MG63 (cell line): Measurements from ENCODE around the gene CACNB1. TPM values are rescaled to one million over a fixed set of nuclear protein-coding genes. Genes with fewer than 3 reads are reported as not detected.

Experiments
- DNase-seq: peaks from one replicate; pipeline ENCODE4 v3.0.0-alpha.2; 2020
- H3K27me3 ChIP-seq: fragments of 250-450 bp; sonication (Bioruptor Pico); 2 replicates; pipeline ENCODE4 v1.5.1; 2020; ENCODE audit warnings: mild to moderate bottlenecking, moderate library complexity
- H3K36me3 ChIP-seq: fragments of 250-450 bp; sonication (Bioruptor Pico); 2 replicates; pipeline ENCODE4 v1.5.1; 2020; ENCODE audit warnings: mild to moderate bottlenecking, moderate library complexity
- H3K4me3 ChIP-seq: fragments of 250-450 bp; sonication (Bioruptor Pico); 2 replicates; pipeline ENCODE4 v1.5.1; 2020; ENCODE audit warnings: mild to moderate bottlenecking, moderate library complexity
- H3K9me3 ChIP-seq: fragments of 250-450 bp; sonication (Bioruptor Pico); 2 replicates; pipeline ENCODE4 v1.5.1; 2020; ENCODE audit warnings: mild to moderate bottlenecking, moderate library complexity
- total RNA-seq: library from RNA; depleted of rRNA; stranded (reverse); fragments of >200 nt; shearing (Covaris generic); gene quantifications from 2 replicates; pipeline ENCODE4 v1.2.3, GENCODE V29; 2014; ENCODE audit warnings: low replicate concordance

CACNB1 gene
- total RNA-seq, 1 experiment from 2014 or later: 2.4 TPM

DNA sequence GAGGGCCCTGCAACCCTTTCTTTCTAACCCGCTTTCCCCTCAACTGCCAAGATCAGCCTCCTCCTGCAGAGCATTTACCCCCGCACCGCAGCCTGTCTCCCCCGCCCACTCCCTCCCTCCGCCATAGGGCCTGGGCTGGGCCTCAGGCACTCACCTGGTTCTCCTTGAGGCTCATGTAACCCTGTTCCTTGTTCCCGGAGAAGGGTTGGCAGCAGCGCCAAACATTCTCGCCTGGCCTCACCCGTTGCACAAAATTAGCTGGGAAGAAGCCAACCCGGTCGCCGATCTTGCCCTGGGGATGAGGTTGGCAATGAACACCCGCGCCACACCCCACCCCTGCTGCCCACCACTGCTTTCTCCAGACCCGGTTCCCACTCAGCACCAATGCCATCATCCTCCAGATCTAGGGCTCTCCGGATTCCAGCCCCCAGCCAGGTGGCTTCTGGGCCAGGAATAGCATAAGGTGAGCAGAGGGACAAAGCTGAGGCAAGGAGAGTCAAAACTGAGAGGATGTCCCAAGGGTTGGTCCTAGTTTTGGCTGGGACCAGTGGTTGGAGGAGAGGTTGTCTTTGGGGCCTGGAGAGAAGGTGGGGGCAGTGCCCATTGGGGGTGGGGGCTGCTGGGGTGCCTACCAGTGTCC, 15.5 kb upstream of the CACNB1 start:
- Histone ChIP-seq H3K9me3 (no peaks in the 10 kb centered on the region), H3K4me3 (no peak overlapping the region)

DNA sequence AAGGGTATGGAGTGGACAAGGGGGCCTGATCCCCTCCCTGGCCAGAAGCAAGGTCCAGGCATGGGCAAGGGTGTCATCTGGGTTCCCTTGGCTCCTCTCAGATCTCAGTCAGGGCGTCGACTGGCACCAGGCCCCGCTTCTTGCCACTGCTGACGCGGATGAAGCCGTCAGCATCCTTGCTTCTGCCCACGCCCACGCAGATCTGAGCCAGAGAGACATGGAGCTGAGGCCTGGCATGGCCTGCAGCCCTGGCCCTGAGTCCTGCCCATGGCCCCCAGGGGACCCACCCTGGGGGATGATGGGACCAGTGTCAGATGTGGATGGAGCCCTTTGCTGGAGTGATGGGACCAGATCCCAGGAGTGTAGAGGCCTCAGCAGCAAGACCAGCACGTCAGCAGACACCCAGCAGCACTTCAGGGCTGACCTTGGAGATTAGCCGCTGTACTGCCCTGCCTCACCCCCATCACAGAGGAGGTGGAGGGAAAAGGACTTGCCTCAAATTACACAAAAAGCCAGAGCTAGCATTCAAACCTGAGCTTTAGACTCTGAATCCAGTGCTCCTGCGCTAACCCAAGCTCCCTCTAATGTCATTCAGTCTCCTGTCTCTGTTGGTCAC, 14.8 kb upstream of the CACNB1 start:
- H3K36me3 ChIP-seq: no peaks in the 10 kb centered on the region
- no peak overlapping the region for H3K4me3 ChIP-seq
- no peaks in the 10 kb centered on the region for H3K9me3 ChIP-seq
- H3K27me3 ChIP-seq: no peaks in the 10 kb centered on the region
- no peak for DNase-seq

More for the DNA sequence above, 15.5 kb upstream of the CACNB1 start:
- H3K36me3 ChIP-seq: no peaks in the 10 kb centered on the region
- no peaks in the 10 kb centered on the region for H3K27me3 ChIP-seq
- DNase-seq: no peak

DNA sequence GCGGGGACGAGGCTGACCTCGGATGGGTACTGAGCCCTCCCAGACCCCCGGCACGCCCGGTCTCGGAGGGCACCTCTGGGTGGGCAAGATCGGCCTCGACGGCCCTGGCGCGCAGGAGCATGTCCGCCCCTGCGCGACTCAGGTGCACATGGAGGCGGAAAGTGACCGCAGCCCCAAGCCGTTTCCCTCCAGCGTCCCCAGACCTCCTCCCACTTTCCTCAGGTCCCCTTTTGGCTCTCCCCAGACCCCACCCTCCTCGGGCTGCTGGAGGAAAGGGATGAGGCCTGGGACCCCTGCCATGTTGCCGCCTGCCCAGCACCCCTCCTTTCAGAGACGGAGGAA, 12.6 kb upstream of the CACNB1 start:
- Histone ChIP-seq H3K4me3 (no peak overlapping the region), H3K36me3 (peaks cover 2% of the 10 kb centered on the region), H3K9me3 (no peaks in the 10 kb centered on the region), H3K27me3 (no peaks in the 10 kb centered on the region)
- DNase-seq: no peak

DNA sequence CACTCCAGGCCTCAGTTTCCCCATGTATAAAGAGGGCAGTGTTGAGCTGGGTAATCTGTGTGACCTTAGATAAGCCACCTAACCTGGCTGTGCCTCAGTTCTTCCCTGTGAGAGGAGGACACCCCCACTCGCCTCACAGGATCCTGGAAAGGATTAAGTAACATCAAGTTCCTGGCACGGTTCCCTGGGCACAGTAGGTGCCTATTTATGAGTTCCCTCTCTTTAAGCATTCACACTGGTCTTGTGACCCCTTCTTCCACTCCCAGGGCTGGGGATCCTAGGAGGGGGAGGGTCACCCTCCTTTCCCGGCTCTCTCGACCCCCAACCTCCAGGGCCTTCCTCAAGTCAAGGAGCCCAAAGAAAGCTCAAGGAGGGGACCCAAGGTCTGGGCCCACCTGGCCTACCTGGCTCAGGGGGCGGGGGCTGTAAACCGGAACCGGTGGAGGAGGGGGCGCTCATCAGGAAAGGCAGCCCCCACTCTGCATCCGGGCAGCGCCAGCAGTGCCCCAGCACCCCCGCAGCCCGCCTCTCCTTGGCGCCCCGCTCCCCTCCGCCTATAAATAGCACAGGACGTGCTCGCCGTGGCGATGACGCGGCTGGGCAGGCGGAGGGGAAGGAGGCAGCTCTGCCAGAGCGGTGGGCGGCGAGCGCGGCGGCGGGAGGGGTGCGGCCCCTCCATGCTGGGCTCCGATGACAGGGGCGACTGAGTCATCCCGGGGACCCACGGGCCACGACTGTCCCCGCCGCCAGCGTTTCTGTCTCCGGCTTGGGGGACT, 12.0 kb upstream of the CACNB1 start:
- peak; percentile 69 for DNase-seq
- Histone ChIP-seq H3K9me3 (no peaks in the 10 kb centered on the region), H3K27me3 (no peaks in the 10 kb centered on the region), H3K36me3 (peaks cover 7% of the 10 kb centered on the region), H3K4me3 (no peak overlapping the region)

DNA sequence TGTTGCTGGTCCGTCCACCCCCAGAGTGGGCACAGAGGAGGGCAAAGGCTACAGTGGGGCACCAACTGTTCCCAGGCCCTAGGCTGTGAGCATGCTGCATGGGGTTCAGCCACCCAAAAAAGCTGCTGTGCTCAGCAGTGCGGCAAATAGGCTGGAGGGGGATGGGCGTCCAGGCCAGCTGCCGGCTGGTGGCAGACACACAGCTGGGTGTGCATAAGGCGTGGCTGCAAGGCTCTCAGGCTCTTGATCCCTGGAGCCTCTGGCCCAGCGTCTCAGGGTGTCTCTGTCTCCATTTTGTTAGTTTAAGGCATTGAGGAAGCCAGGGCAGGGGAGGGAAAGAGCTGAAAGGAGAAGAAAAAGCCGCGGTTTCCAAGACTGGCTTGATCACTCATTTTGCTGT, 11.4 kb upstream of the CACNB1 start:
- Histone ChIP-seq H3K27me3 (no peaks in the 10 kb centered on the region), H3K36me3 (peaks cover 13% of the 10 kb centered on the region), H3K9me3 (no peaks in the 10 kb centered on the region), H3K4me3 (no peak overlapping the region)
- no peak for DNase-seq

DNA sequence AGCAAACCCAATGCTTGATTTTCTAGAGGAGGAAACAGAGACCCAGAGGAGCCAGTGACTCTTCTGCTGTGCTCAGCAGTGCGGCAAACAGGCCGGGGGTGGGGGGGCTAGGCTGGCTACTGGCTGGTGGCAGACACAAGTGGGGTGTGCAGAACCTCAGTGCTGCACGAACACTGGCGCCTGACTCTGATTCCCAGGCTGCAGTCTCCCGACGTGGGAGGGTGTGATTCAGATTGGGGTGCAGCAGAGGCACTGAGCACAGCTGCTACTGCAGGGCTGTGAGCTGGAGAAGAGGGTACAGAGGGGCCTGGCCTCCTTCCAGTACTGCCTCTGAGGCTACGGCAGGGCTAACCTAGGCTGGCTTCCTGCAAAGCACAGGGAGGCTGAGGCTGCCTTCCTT, 10.7 kb upstream of the CACNB1 start:
- Histone ChIP-seq H3K36me3 (peaks cover 21% of the 10 kb centered on the region), H3K27me3 (no peaks in the 10 kb centered on the region), H3K4me3 (no peak overlapping the region), H3K9me3 (no peaks in the 10 kb centered on the region)
- DNase-seq: no peak

DNA sequence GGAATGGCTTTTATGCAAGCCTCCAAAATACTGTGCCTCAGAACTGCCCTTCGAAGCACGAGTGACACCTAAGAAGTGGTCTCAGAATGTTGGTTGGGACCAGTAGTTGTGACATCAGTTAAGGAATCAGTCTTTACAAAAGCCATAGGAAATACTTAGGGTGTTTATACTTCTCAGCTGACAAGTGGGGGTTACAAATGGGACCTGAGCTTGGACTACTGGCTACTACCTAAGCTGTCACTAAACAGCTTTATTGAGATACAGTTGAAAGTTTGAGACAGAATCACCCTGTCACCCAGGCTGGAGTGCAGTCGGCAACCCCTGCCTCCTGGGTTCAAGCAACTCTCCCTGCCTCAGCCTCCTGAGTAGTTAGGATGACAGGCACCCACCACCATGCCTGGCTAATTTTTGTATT, 7.7 kb upstream of the CACNB1 start:
- Histone ChIP-seq H3K27me3 (no peaks in the 10 kb centered on the region), H3K4me3 (no peak overlapping the region), H3K9me3 (no peaks in the 10 kb centered on the region), H3K36me3 (peaks cover 51% of the 10 kb centered on the region)
- DNase-seq: no peak

DNA sequence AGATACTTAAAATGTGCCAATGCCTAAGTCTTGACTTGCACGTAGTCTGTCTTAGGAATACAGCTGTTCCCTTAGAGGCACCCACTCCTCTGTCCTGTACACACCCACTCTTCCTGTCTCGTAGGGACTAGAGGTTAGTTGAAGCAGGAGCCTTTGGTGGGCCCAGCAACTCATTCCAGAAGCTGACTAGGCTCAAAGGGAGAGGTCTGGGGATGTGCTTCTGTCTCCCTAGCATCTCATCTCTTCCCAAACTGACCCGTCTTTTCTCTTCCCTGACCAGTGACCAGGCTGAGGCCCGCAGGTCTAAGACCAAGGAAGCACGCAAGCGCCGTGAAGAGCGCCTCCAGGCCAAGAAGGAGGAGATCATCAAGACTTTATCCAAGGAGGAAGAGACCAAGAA, 6.8 kb upstream of the CACNB1 start:
- Histone ChIP-seq H3K9me3 (no peaks in the 10 kb centered on the region), H3K4me3 (no peak overlapping the region), H3K27me3 (no peaks in the 10 kb centered on the region), H3K36me3 (peaks cover 51% of the 10 kb centered on the region)
- DNase-seq: no peak

DNA sequence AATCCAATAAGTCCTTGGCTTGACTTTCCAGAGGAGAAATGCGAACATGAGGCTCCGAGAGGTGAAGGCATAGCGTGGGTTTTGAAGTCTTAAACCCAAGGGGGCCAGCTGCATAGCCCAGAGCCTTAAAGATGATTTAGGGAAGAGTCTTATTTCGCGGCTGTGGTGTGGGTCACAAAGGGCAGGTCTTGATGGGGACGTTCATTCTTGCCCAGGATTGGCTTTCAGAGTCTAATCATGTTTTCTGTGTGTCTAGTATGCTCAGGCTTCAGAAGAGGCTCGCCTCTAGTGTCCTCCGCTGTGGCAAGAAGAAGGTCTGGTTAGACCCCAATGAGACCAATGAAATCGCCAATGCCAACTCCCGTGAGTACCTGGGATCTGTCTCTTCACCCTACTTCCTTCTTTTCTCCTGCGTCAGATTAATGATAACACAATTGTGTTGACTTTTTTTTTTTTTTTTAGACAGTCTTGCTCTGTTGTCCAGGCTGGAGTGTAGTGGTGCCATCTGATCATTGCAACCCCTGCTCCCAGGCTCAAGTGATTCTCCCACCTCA, 3.6 kb upstream of the CACNB1 start:
- H3K9me3 ChIP-seq: no peaks in the 10 kb centered on the region

DNA sequence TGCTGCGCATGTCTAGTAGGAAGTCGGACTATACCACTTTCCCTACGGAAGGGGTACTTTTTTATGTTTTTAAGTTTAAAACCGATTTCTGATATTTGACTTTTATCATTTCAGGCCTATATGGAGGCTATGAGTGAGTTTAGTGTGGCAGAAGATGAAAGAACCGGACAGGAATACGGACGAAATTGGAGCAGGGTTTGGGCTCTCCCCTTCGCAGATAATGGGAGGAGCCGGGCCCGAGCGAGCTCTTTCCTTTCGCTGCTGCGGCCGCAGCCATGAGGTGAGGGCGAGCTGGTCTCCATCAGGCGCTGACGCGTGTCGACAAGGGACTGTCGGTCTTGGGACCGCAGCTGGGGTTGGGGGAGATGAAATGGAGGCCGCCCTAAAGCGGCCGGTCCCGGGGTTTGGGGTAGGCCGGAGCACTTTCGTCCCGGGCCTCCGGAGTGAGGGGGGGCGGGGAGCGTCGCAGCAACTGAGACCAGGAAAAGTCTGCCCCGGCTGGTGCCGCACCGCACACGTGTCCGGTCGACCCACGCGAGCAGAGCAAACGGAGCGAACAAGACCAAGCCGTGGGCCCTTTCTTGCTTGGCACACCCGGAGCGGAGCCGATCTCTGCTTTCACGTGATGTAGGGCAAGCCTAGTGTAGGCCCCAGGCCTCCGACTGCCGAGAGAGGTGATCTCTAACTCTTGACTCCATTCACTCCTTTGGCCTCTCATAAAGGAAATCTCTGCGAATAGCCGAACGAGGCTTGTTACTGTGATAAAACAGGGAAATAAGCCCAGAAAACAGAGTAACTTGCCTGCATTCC, 2.8 kb upstream of the CACNB1 start, which contains the start of gene RPL19:
RPL19 (plus strand) TSS at position 214 of the 810 bp plus-strand sequence; CDS start at position 276, 62 bp downstream.
- Histone ChIP-seq H3K4me3 (peak within 1 kb of the TSS; percentile 81), H3K9me3 (no peaks in the 10 kb centered on the region), H3K36me3 (peaks cover 51% of the 10 kb centered on the region), H3K27me3 (no peaks in the 10 kb centered on the region)
- peak; percentile 74 for DNase-seq

More for the DNA sequence above, 3.6 kb upstream of the CACNB1 start:
- H3K36me3 ChIP-seq: peaks cover 51% of the 10 kb centered on the region
- no peak for DNase-seq
- H3K4me3 ChIP-seq: peak overlapping the region; percentile 81
- H3K27me3 ChIP-seq: no peaks in the 10 kb centered on the region

DNA sequence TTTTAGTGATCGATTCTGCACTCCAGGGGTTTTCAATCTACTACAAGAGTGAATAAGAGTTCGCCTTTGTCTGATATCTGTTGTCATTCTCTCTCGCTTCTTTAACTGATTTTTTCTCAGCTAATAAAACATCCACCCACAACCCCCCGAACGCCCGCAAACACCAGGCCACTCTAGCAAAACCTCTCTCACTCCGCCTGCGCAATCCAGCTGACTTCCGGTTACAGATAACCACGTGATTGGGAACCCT, 2.3 kb upstream of the CACNB1 start:
- peaks cover 46% of the 10 kb centered on the region for H3K36me3 ChIP-seq
- no peaks in the 10 kb centered on the region for H3K27me3 ChIP-seq
- no peaks in the 10 kb centered on the region for H3K9me3 ChIP-seq
- peak; percentile 92 for DNase-seq
- peak overlapping the region; percentile 81 for H3K4me3 ChIP-seq

DNA sequence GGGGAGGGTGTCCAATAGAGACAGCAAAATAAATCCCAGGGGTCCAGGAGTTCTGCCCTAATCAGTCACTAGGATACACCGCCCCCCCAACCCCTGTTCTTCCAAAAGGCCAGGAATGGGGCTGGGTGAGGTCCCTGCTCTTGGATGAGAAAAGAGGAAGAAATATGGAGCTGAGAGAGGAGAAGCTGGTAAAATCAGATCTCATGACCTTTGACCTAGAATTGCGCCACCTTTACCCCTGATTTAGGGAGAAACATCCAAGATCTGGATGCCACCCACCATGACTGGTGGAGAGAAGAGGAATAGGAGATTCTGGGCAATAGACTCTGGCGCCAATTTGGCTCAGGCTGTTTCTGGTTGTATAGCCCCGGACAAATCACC, 707 bp upstream of the CACNB1 start:
- no peaks in the 10 kb centered on the region for H3K27me3 ChIP-seq
- H3K9me3 ChIP-seq: no peaks in the 10 kb centered on the region
- H3K4me3 ChIP-seq: peak overlapping the region; percentile 80
- no peak for DNase-seq
- peaks cover 39% of the 10 kb centered on the region for H3K36me3 ChIP-seq

DNA sequence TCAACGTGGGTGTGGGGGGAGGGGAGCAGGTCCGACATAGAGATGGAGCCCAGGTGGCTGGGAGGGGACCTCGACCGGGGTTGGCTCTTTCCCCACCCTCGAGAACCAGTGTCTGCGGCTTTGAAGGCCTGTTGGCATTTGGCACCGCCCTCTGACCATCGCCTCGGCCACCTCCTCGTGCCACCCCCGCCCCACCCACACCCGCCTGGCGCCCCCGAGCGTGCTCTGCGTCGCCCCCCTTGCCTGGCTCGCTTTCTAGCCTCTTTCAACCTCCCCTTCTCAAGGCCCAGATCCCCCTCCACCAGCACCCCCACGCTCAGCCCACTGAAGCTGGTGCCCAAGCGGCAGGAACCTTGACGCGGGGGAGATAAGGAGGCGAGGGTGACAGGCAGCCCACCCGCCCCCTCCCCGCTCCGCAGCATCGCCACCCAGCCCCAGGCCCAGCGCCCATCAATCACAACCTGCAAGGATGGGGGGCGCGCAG, 619 bp downstream of the CACNB1 start:
- Histone ChIP-seq H3K36me3 (peaks cover 37% of the 10 kb centered on the region), H3K27me3 (no peaks in the 10 kb centered on the region), H3K4me3 (peak overlapping the region; percentile 80), H3K9me3 (no peaks in the 10 kb centered on the region)
- DNase-seq: peak; percentile 72

DNA sequence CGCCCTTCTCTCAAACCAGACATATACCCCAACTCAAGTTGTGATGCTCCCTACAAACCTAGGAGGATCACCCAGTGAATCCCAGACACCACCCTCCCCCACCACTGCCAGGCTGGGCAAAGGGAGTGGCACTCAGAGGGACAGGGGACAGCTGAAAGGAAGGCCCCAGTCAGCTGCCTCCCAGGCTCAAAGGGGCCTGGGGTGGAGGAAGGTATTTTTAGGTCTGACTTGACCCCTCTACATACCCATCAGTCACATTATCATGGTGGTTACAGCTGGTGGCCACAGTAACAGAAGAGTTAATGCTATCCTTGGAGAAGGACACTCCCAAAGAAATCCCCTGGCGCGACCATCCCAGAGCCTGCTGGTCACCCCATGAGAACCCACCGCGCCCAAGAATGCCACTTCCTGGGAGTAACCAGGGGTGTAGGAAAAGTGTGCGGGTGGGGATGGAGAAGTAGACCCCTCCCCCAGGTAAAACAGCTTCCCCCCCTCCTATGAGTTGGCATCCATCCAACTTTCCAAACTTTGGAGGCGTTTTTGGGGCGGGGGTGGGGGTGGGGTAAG, 1.1 kb downstream of the CACNB1 start:
- peak; percentile 39 for DNase-seq
- H3K4me3 ChIP-seq: peak overlapping the region; percentile 80

DNA sequence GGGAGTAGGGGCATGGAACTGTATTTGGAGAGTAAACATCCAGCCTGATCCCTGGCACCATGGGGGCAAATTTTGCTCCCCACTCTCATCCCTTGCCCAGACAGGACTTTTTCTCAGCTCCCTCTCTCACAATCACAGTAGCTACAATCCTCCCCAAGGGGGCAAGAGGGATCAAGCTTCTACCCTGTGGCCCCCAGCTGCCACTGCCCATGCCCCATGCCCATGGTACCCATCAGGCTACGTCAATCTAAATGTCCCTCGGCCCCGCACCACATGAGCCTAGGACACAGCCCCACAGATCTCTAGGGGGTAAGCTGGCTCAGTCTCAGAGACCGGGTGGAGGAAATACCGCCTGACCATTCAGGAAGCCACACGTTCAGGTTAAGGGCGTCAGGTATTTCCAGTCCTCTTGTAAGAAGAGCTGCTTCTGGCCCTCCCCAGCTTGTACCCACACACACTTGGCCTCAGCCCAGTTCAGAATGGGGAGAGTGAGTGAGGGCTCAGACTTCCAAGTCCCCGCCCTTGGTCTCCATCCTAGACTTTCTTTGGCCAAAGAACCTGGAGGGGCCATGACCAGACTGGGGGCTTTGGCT, 1.8 kb downstream of the CACNB1 start:
- Histone ChIP-seq H3K36me3 (peaks cover 35% of the 10 kb centered on the region), H3K4me3 (no peak overlapping the region), H3K27me3 (no peaks in the 10 kb centered on the region), H3K9me3 (no peaks in the 10 kb centered on the region)
- DNase-seq: no peak

More for the DNA sequence above, 1.1 kb downstream of the CACNB1 start:
- peaks cover 35% of the 10 kb centered on the region for H3K36me3 ChIP-seq
- H3K27me3 ChIP-seq: no peaks in the 10 kb centered on the region
- no peaks in the 10 kb centered on the region for H3K9me3 ChIP-seq

DNA sequence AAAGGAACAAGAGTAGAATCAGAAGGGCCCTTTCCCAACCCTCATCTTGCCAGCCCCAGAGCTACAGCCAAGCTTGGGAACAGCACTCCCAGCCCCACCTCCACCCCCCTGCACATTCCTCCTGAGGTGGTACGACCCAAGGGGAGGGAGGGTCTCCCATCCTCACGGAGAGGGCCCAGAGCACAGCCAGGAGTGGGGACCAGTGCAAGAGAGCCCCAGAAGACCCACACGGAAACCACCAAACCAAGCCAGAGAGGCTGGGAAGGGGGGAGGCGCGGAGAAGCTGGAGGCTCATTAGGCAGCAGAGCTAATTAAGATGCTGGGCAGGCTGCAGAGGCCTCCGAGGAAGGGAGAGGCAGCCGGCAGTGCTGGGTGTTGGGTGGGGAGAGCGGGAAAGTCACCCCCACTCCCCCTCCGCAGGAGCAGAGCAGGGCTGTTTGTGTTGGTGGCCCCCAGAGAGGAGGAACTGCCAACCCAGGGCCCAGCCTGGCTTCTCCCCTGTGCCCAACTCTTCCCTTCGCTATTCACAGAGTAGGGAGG, 2.4 kb downstream of the CACNB1 start:
- Histone ChIP-seq H3K36me3 (peaks cover 36% of the 10 kb centered on the region), H3K4me3 (no peak overlapping the region)
- DNase-seq: no peak

More for the DNA sequence above, 2.4 kb downstream of the CACNB1 start:
- Histone ChIP-seq H3K27me3 (no peaks in the 10 kb centered on the region), H3K9me3 (no peaks in the 10 kb centered on the region)
